ENCODE data around the gene MED13L.

GRCh38 chr12:116146386-116146785 is 131.1 kb downstream of the MED13L start:
- TF ChIP-seq CTCF (IDR thresholded peaks at IDR 0.05) (no peak), POLR2A (IDR thresholded peaks at IDR 0.05) (no peak), EP300 (IDR thresholded peaks at IDR 0.05) (no peak)
